Heart left ventricle (tissue), 16 donors: Measurements from ENCODE around the gene CD151. TPM values are rescaled to one million over a fixed set of nuclear protein-coding genes. Genes with fewer than 3 reads are reported as not detected.

Experiments
- ATAC-seq, 4 donors: fragments of 200-7000 bp; cut with Tn5 transposase; one replicate each; pipeline ENCODE4 v1.9.1; 2020 to 2022; ENCODE audit warnings: moderate library complexity in 4 of 4, mild to moderate bottlenecking in 3 of 4, moderate number of reproducible peaks in 1 of 4
- DNase-seq, 5 donors: peaks; one replicate each; pipeline ENCODE4 v3.0.0-alpha.2; 2020
- H3K27ac ChIP-seq, 12 donors: fragments of 200-600 bp; sonication (generic) in 4 of 12; one replicate each; pipeline versions ENCODE4 v1.5.0 to v1.8.0; 2016 to 2022; ENCODE audit warnings: mild to moderate bottlenecking in 2 of 12
- H3K27me3 ChIP-seq, 9 donors: fragments of 200-600 bp; sonication (generic) in 2 of 9; one replicate each; pipeline versions ENCODE4 v1.5.1 to v1.8.0; 2016 to 2022; ENCODE audit warnings: mild to moderate bottlenecking in 3 of 9
- H3K36me3 ChIP-seq, 9 donors: fragments of 200-600 bp; sonication (generic) in 2 of 9; one replicate each; pipeline versions ENCODE4 v1.5.0 to v1.8.0; 2018 to 2022; ENCODE audit warnings: mild to moderate bottlenecking in 2 of 9
- H3K4me1 ChIP-seq, 12 donors: fragments of 200-600 bp; sonication (generic) in 4 of 12; one replicate each; pipeline versions ENCODE4 v1.5.0 to v1.8.0; 2016 to 2022; ENCODE audit warnings: mild to moderate bottlenecking in 3 of 12
- H3K4me3 ChIP-seq, 12 donors: fragments of 200-600 bp; sonication (generic) in 4 of 12; one replicate each; pipeline versions ENCODE4 v1.5.0 to v1.8.0; 2017 to 2022; ENCODE audit warnings: mild to moderate bottlenecking in 9 of 12, moderate library complexity in 4 of 12
- H3K9me3 ChIP-seq, 12 donors: fragments of 200-600 bp; sonication (generic) in 4 of 12; one replicate each; pipeline versions ENCODE4 v1.5.0 to v1.8.0; 2016 to 2022; ENCODE audit warnings: mild to moderate bottlenecking in 1 of 12
- CTCF ChIP-seq, 12 donors: fragments of 200-600 bp; sonication (generic) in 4 of 12; IDR thresholded peaks; one replicate each; pipeline versions ENCODE4 v1.5.0 to v1.8.0; 2018 to 2022; ENCODE audit warnings: antibody characterized with exemption in 12 of 12, mild to moderate bottlenecking in 5 of 12
- POLR2A ChIP-seq, 2 donors: fragments of 450-650 bp; IDR thresholded peaks; one replicate each; pipeline ENCODE4 v1.6.1; 2017; ENCODE audit warnings: antibody characterized with exemption in 2 of 2, mild to moderate bottlenecking in 2 of 2, moderate library complexity in 2 of 2
- WGBS, 4 donors: extraction: QIAGEN DNeasy Blood & Tissue Kit in 2 of 4; methylation state at CpG; one replicate each; pipeline versions ENCODE4 v1.1.5 to v1.1.7; 2013 to 2018; 5-methylcytosine and 5-hydroxymethylcytosine counted together
- intact Hi-C, 10 donors: fragments of 100-400 bp; cut with DNase I; formaldehyde crosslinking; loops; one replicate each; pipeline versions ENCODE4 v1.11.1 to v1.14.2; 2022
- polyA plus RNA-seq, 2 donors: library from polyadenylated mRNA; stranded (reverse); fragments of 200-250 nt; gene quantifications; one replicate each; pipeline ENCODE4 v1.2.3, GENCODE V29; 2013
- total RNA-seq, 9 donors: library from RNA; depleted of rRNA in 2 of 9; stranded (reverse); fragments of >200 nt in 2 of 9; fragmentation: NEBNext Ultra II Directional in 3 of 9; extraction: Animal tissue kit (Norgen Biotek cat#: 25700) in 3 of 9; gene quantifications; one replicate each; pipeline versions ENCODE4 v1.1.0 to v1.2.4, GENCODE V29; 2016 to 2023
- donor health status: ischemic (EF 13 %, LVEDD 7.1; RV severe dilation, severe dysfunction).
- donor health status: healthy with polysubstance abuse.
- donor health status: DM: no; HTN: yes; CAD: no.
- donor health status: DM: no; HTN: no; CAD: no.
- donor health status: ischemic (EF 25% LVEDD 6.9; RV normal size, moderate dysfunction).
- donor health status: ischemic (EF 25% LVEDD 5.7; RV mildly dilated, moderate dysfunction).
- donor health status: healthy.
- donor health status: DM: yes; HTN: yes; CAD: no.
- donor health status: ischemic (EF 35%, LVEDD 5.7; RV mildly dilated, moderate dysfunction).
- donor health status: nonischemic (EF 11% LVEDD 7.7; RV severe dilation, severe dysfunction).
- donor health status: DM: yes; HTN: yes; CAD: no.
- donor health status: PGD.
- donor health status: ischemic (EF 29% LVEDD 5.4; RV normal size, mild dysfunction).
- donor health status: nonischemic (EF 23%, LVEDD 6.1; RV moderate dilation, normal function).

The CD151 gene
- total and polyA plus RNA-seq, 11 donors = 323 to 817 (median 477) TPM

- DNase-seq = no peak
- TF ChIP-seq POLR2A (IDR thresholded peaks at IDR 0.05) (no peak), CTCF (IDR thresholded peaks at IDR 0.05) (no peak)
- intact Hi-C loops = loop anchor here in 1 of 10 donors (10.0 kb wide), 1 partner anchor 46 kb away; no protein-coding TSS in a partner anchor
- H3K27me3 ChIP-seq = no peaks in the 10 kb centered on the region
- 88 to 94% (median 90%) methylated on average over 36 to 37 of the region's 37 CpGs for WGBS, 4 donors
- no peak for ATAC-seq
- H3K27ac ChIP-seq = no peak overlapping the region
- H3K4me1 ChIP-seq = peaks cover 4 to 48% (median 18%) of the 10 kb centered on the region in 12 donors
- no peak overlapping the region for H3K4me3 ChIP-seq
- no peaks in the 10 kb centered on the region for H3K9me3 ChIP-seq
- H3K36me3 ChIP-seq = peaks cover 0 to 21% (median 12%) of the 10 kb centered on the region in 9 donors
Observed at GRCh38 chr11:858762-859339, 26.1 kb downstream of the CD151 start.

- H3K4me1 ChIP-seq = peaks cover 4 to 48% (median 18%) of the 10 kb centered on the region in 12 donors
Observed at GRCh38 chr11:859394-860131, 26.8 kb downstream of the CD151 start.

GRCh38 chr11:860234-861104, 27.7 kb downstream of the CD151 start:
- H3K27me3 ChIP-seq = no peaks in the 10 kb centered on the region
- intact Hi-C loops = no loop called here
- no peaks in the 10 kb centered on the region for H3K9me3 ChIP-seq
- peaks cover 0 to 32% (median 26%) of the 10 kb centered on the region in 9 donors for H3K36me3 ChIP-seq
- H3K27ac ChIP-seq = peak overlapping the region in 8 of 12 donors; percentile 0 to 79 (median 58)
- ATAC-seq = no peak
- no peak for DNase-seq
- WGBS, 4 donors = 83 to 88% (median 87%) methylated on average over 9 to 21 of the region's 21 CpGs
- TF ChIP-seq POLR2A (IDR thresholded peaks at IDR 0.05) (no peak), CTCF (IDR thresholded peaks at IDR 0.05) (no peak)
- H3K4me1 ChIP-seq = peaks cover 4 to 42% (median 18%) of the 10 kb centered on the region in 12 donors
- H3K4me3 ChIP-seq = peak overlapping the region in 2 of 12 donors; percentile 5 to 31

More at GRCh38 chr11:859394-860131, 26.8 kb downstream of the CD151 start:
- DNase-seq = peak; percentile 75 to 91 (median 85)
- Histone ChIP-seq H3K27me3 (no peaks in the 10 kb centered on the region), H3K36me3 (peaks cover 0 to 27% (median 18%) of the 10 kb centered on the region in 9 donors), H3K4me3 (peak overlapping the region in 6 of 12 donors; percentile 2 to 39 (median 16)), H3K27ac (peak overlapping the region in 8 of 12 donors; percentile 0 to 79 (median 58)), H3K9me3 (no peaks in the 10 kb centered on the region)
- TF ChIP-seq CTCF (IDR thresholded peaks at IDR 0.05) (no peak), POLR2A (IDR thresholded peaks at IDR 0.05) (no peak)
- intact Hi-C loops = loop anchor here in 1 of 10 donors (10.0 kb wide), 1 partner anchor 45 kb away; no protein-coding TSS in a partner anchor
- WGBS, 4 donors = 49 to 63% (median 54%) methylated on average over 22 to 31 of the region's 31 CpGs
- ATAC-seq = peak; percentile 60 to 82 (median 76)
